ENCODE measurements around the gene ACSM2B.

GRCh38 chr16:20611975-20612481 lies 35.9 kb upstream of the ACSM2B start:
- TF ChIP-seq, protein P1, sequence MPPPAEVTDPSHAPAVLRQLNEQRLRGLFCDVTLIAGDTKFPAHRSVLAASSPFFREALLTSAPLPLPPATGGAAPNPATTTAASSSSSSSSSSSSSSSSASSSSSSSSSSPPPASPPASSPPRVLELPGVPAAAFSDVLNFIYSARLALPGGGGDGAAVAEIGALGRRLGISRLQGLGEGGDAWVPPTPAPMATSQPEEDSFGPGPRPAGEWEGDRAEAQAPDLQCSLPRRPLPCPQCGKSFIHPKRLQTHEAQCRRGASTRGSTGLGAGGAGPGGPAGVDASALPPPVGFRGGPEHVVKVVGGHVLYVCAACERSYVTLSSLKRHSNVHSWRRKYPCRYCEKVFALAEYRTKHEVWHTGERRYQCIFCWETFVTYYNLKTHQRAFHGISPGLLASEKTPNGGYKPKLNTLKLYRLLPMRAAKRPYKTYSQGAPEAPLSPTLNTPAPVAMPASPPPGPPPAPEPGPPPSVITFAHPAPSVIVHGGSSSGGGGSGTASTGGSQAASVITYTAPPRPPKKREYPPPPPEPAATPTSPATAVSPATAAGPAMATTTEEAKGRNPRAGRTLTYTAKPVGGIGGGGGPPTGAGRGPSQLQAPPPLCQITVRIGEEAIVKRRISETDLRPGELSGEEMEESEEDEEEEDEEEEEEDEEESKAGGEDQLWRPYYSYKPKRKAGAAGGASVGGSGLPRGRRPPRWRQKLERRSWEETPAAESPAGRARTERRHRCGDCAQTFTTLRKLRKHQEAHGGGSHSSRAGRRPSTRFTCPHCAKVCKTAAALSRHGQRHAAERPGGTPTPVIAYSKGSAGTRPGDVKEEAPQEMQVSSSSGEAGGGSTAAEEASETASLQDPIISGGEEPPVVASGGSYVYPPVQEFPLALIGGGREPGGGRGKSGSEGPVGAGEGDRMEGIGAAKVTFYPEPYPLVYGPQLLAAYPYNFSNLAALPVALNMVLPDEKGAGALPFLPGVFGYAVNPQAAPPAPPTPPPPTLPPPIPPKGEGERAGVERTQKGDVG (CRISPR knock-in tag; IDR thresholded peaks at IDR 0.05): no peak
- TF ChIP-seq CREM (IDR thresholded peaks at IDR 0.05; ENCODE audit: low read depth) (no peak), POLR2AphosphoS5 (IDR thresholded peaks at IDR 0.05; ENCODE audit: low read length) (no peak), EP300 (IDR thresholded peaks at IDR 0.05; ENCODE audit: borderline replicate concordance in 1 of 2, control insufficient read depth in 1 of 2, low read depth in 2 of 2, low read length in 2 of 2) (no peak), ZNF274 (IDR thresholded peaks at IDR 0.05; ENCODE audit: insufficient read depth, insufficient read length) (no peak)
- TF ChIP-seq, protein P2, sequence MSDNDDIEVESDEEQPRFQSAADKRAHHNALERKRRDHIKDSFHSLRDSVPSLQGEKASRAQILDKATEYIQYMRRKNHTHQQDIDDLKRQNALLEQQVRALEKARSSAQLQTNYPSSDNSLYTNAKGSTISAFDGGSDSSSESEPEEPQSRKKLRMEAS (IDR thresholded peaks at IDR 0.05; ENCODE audit: low read depth, low read length): no peak
- TF ChIP-seq, protein P3, sequence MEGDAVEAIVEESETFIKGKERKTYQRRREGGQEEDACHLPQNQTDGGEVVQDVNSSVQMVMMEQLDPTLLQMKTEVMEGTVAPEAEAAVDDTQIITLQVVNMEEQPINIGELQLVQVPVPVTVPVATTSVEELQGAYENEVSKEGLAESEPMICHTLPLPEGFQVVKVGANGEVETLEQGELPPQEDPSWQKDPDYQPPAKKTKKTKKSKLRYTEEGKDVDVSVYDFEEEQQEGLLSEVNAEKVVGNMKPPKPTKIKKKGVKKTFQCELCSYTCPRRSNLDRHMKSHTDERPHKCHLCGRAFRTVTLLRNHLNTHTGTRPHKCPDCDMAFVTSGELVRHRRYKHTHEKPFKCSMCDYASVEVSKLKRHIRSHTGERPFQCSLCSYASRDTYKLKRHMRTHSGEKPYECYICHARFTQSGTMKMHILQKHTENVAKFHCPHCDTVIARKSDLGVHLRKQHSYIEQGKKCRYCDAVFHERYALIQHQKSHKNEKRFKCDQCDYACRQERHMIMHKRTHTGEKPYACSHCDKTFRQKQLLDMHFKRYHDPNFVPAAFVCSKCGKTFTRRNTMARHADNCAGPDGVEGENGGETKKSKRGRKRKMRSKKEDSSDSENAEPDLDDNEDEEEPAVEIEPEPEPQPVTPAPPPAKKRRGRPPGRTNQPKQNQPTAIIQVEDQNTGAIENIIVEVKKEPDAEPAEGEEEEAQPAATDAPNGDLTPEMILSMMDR (IDR thresholded peaks at IDR 0.05 in 2 of 3, conservative IDR thresholded peaks at IDR 0.05 in 1 of 3; ENCODE audit: control insufficient read depth in 2 of 3, extremely low read depth in 1 of 3, insufficient read depth in 1 of 3, low read depth in 3 of 3, low read length in 3 of 3): no peak

Data from GM12878 (cell line).